ENCODE measurements around the gene PSTK. TPM values are rescaled to one million over a fixed set of nuclear protein-coding genes. Genes with fewer than 3 reads are reported as not detected.

Gene PSTK
- total RNA-seq, 4 donors from 2014 or later: 1.2 to 3.6 (median 3.5) TPM; not detected in 1

- TF ChIP-seq CTCF (IDR thresholded peaks at IDR 0.05) (no peak), POLR2A (IDR thresholded peaks at IDR 0.05) (no peak)
- H3K4me3 ChIP-seq: no peak overlapping the region
- H3K9me3 ChIP-seq: peaks cover 0 to 4% (median 0%) of the 10 kb centered on the region in 4 donors
- no peaks in the 10 kb centered on the region for H3K27me3 ChIP-seq
- no peak overlapping the region for H3K27ac ChIP-seq
- no peak for DNase-seq
- H3K36me3 ChIP-seq: peaks cover 0 to 30% (median 0%) of the 10 kb centered on the region in 3 donors
- H3K4me1 ChIP-seq: peaks cover 6 to 14% (median 7%) of the 10 kb centered on the region in 4 donors
Observed at GRCh38 chr10:122949296-122949695, 30.9 kb upstream of the PSTK start.

DNA sequence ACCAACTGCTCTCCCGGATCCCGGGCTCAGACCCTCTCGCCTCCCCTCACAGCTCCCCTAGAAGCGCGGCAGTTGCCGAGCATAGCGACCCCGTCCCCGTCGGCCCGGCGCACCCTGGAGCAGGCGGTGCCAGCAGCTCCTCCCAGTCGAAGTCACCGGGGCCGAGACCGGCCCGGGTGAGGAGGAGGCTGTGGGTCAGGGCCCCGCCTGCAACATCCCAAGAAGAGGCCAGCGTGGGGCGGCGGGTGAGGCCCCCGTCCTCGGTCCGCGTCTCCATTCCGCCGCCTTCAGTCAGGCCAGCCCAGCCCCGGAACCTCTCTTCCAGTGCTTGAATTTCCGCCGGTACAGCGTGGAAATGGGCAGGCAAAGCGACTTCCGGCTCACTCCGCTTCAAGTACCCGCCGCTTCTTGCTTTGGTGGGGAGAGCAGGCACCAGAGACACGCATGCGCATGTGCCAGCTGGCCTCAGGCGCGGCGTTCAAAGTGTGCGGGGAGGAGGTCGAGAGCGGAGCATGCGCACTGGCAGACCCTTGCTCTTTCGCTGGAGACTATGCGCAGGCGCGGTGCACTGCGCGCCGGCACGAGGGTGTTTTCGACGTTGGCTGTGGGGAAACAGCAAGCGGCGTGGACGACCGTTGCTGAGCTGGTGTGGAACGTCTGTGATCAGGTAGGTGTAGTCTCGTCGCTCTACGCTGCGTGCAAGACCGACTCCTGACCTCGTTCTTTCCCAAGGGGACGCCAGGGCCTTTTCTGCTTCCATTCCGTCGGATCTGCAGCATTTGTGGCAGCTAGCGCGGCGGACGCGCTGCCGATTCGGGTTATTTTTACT, 26.1 kb upstream of the PSTK start, which contains the start of gene C10orf88:
TSS of gene C10orf88 (minus strand) at position 326 of the 829 bp plus-strand sequence. CDS start at position 277, 49 bp downstream.
- H3K4me1 ChIP-seq: peaks cover 6 to 20% (median 11%) of the 10 kb centered on the region in 4 donors
- peak; percentile 94 to 98 (median 97) for DNase-seq
- TF ChIP-seq POLR2A (IDR thresholded peaks at IDR 0.05) (peak; percentile 27 to 47), CTCF (IDR thresholded peaks at IDR 0.05) (no peak)
- H3K36me3 ChIP-seq: peaks cover 0 to 3% (median 0%) of the 10 kb centered on the region in 3 donors
- H3K27me3 ChIP-seq: no peaks in the 10 kb centered on the region
- H3K27ac ChIP-seq: peak within 1 kb of the TSS; percentile 66 to 84 (median 73)
- H3K9me3 ChIP-seq: peaks cover 0 to 10% (median 0%) of the 10 kb centered on the region in 4 donors
- H3K4me3 ChIP-seq: peak within 1 kb of the TSS; percentile 83 to 93 (median 86)

- Histone ChIP-seq H3K36me3 (no peaks in the 10 kb centered on the region), H3K4me1 (peaks cover 6 to 20% (median 11%) of the 10 kb centered on the region in 4 donors), H3K9me3 (peaks cover 0 to 10% (median 0%) of the 10 kb centered on the region in 4 donors), H3K27me3 (no peaks in the 10 kb centered on the region), H3K4me3 (peak overlapping the region; percentile 83 to 93 (median 86)), H3K27ac (peak overlapping the region in 1 of 4 donors; percentile 84)
- peak in 1 of 3 donors; percentile 47 for DNase-seq
- TF ChIP-seq CTCF (IDR thresholded peaks at IDR 0.05): no peak
- TF ChIP-seq POLR2A (IDR thresholded peaks at IDR 0.05): no peak
Observed at GRCh38 chr10:122954731-122955050, 25.5 kb upstream of the PSTK start.

GRCh38 chr10:122955892-122956291, 24.3 kb upstream of the PSTK start:
- H3K4me3 ChIP-seq: no peak overlapping the region
- no peak overlapping the region for H3K27ac ChIP-seq
- TF ChIP-seq POLR2A (IDR thresholded peaks at IDR 0.05) (no peak), CTCF (IDR thresholded peaks at IDR 0.05) (no peak)
- no peaks in the 10 kb centered on the region for H3K36me3 ChIP-seq
- peaks cover 0 to 10% (median 0%) of the 10 kb centered on the region in 4 donors for H3K9me3 ChIP-seq
- H3K27me3 ChIP-seq: no peaks in the 10 kb centered on the region
- DNase-seq: no peak
- H3K4me1 ChIP-seq: peaks cover 6 to 20% (median 11%) of the 10 kb centered on the region in 4 donors

DNA sequence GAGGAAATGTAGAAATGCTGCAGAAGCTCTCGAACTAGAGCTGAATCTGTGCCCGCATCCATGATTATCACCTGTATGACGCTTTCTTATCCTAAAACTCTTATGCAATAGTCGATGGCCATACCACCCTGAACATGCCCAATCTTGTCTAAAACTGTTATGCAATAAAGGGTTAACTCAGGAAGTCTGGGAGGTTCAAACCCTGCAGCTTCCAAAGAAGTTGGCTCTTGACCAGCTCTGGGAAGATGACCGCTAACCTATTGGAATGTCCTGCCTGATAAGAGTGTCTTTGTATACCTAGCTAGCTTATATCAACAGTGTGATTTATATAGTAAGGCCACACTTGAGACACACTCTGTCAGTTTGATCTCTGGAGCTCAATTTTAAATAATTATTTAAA, 22.7 kb upstream of the PSTK start:
- Histone ChIP-seq H3K36me3 (no peaks in the 10 kb centered on the region), H3K27ac (no peak overlapping the region), H3K4me1 (peaks cover 6 to 18% (median 11%) of the 10 kb centered on the region in 4 donors), H3K4me3 (no peak overlapping the region), H3K9me3 (peaks cover 0 to 10% (median 0%) of the 10 kb centered on the region in 4 donors), H3K27me3 (no peaks in the 10 kb centered on the region)
- no peak for TF ChIP-seq CTCF (IDR thresholded peaks at IDR 0.05)
- TF ChIP-seq POLR2A (IDR thresholded peaks at IDR 0.05): no peak
- no peak for DNase-seq
